Cerebellar cortex (tissue), 1 donor: ENCODE results near the gene ANKMY2.
"Not testable (repeated sequence)": the region's sequence is repeated elsewhere in the genome, so short reads cannot be mapped to it uniquely, and the experiment has no call there.

Experiments
- DNase-seq: peaks from one replicate; pipeline ENCODE4 v3.0.0-alpha.2; 2015; ENCODE audit warnings: low spot score

Gene ANKMY2

GRCh38 chr7:16645593-16646471 is at the start of gene ANKMY2, which contains the start of gene BZW2:
Gene ANKMY2 (minus strand): TSS chr7:16645754. CDS start chr7:16645573, 181 bp downstream.
Gene BZW2 (plus strand): TSS chr7:16646181. CDS start chr7:16665444, 19,263 bp downstream.
- peak; percentile 95 for DNase-seq

- no peak for DNase-seq
Measured at GRCh38 chr7:16694806-16695205, 49.3 kb upstream of the ANKMY2 start.

- DNase-seq, result no peak
Measured at GRCh38 chr7:16693601-16694318, 48.2 kb upstream of the ANKMY2 start.

GRCh38 chr7:16691241-16691640 is 45.7 kb upstream of the ANKMY2 start:
- peak; percentile 12 for DNase-seq

- no peak for DNase-seq
Measured at GRCh38 chr7:16688249-16688648, 42.7 kb upstream of the ANKMY2 start.

- DNase-seq, result no peak
Measured at GRCh38 chr7:16685535-16685934, 40.0 kb upstream of the ANKMY2 start.

GRCh38 chr7:16684935-16685334 is 39.4 kb upstream of the ANKMY2 start:
- no peak for DNase-seq

GRCh38 chr7:16678645-16679566 is 33.4 kb upstream of the ANKMY2 start:
- not testable (repeated sequence) for DNase-seq

GRCh38 chr7:16677978-16678494 is 32.5 kb upstream of the ANKMY2 start:
- DNase-seq, result no peak

- no peak for DNase-seq
Measured at GRCh38 chr7:16675277-16675676, 29.7 kb upstream of the ANKMY2 start.

GRCh38 chr7:16671811-16672210 is 26.3 kb upstream of the ANKMY2 start:
- DNase-seq, result no peak

- no peak for DNase-seq
Measured at GRCh38 chr7:16670731-16671344, 25.3 kb upstream of the ANKMY2 start.

- no peak for DNase-seq
Measured at GRCh38 chr7:16670021-16670420, 24.5 kb upstream of the ANKMY2 start.

- no peak for DNase-seq
Measured at GRCh38 chr7:16669581-16669980, 24.0 kb upstream of the ANKMY2 start.

GRCh38 chr7:16668978-16669377 is 23.4 kb upstream of the ANKMY2 start:
- no peak for DNase-seq

- DNase-seq, result no peak
Measured at GRCh38 chr7:16668049-16668858, 22.7 kb upstream of the ANKMY2 start.

GRCh38 chr7:16667355-16667754 is 21.8 kb upstream of the ANKMY2 start:
- no peak for DNase-seq

- DNase-seq, result no peak
Measured at GRCh38 chr7:16661924-16662323, 16.4 kb upstream of the ANKMY2 start.

- DNase-seq, result no peak
Measured at GRCh38 chr7:16660702-16661464, 15.3 kb upstream of the ANKMY2 start.
